IPS-18a (cell line): ENCODE results near the gene SYT14.

Experiments
- H3K27ac ChIP-seq: one replicate; pipeline ENCODE4 v1.5.1; 2013; ENCODE audit warnings: low read length
- H3K27me3 ChIP-seq: one replicate; pipeline ENCODE4 v1.6.1; 2013; ENCODE audit warnings: mild to moderate bottlenecking, low read length; ENCODE audit not compliant: control insufficient read depth, insufficient read depth
- H3K36me3 ChIP-seq: one replicate; pipeline ENCODE4 v1.6.1; 2013; ENCODE audit warnings: low read depth, low read length; ENCODE audit not compliant: control insufficient read depth
- H3K4me1 ChIP-seq: one replicate; pipeline ENCODE4 v1.6.1; 2013; ENCODE audit warnings: low read depth, low read length; ENCODE audit not compliant: control insufficient read depth
- H3K4me3 ChIP-seq: one replicate; pipeline ENCODE4 v1.5.1; 2013; ENCODE audit warnings: low read length
- H3K9ac ChIP-seq: one replicate; pipeline ENCODE4 v1.6.1; 2013; ENCODE audit warnings: mild to moderate bottlenecking, low read length, moderate library complexity
- H3K9me3 ChIP-seq: one replicate; pipeline ENCODE4 v1.6.1; 2013; ENCODE audit warnings: low read depth, low read length; ENCODE audit not compliant: control insufficient read depth

The SYT14 gene

GRCh38 chr1:210123383-210123782 lies 185.4 kb downstream of the SYT14 start:
- no peak overlapping the region for H3K27ac ChIP-seq
- H3K9me3 ChIP-seq, result no peaks in the 10 kb centered on the region
- no peaks in the 10 kb centered on the region for H3K36me3 ChIP-seq
- H3K4me1 ChIP-seq, result peaks cover 4% of the 10 kb centered on the region
- H3K4me3 ChIP-seq, result no peak overlapping the region
- no peaks in the 10 kb centered on the region for H3K27me3 ChIP-seq
- H3K9ac ChIP-seq, result no peak overlapping the region

- no peak overlapping the region for H3K9ac ChIP-seq
- no peak overlapping the region for H3K27ac ChIP-seq
- no peaks in the 10 kb centered on the region for H3K36me3 ChIP-seq
- H3K4me1 ChIP-seq, result peaks cover 4% of the 10 kb centered on the region
- no peak overlapping the region for H3K4me3 ChIP-seq
- no peaks in the 10 kb centered on the region for H3K9me3 ChIP-seq
- no peaks in the 10 kb centered on the region for H3K27me3 ChIP-seq
These were observed 186.0 kb downstream of the SYT14 start for GRCh38 chr1:210123924-210124589.

DNA sequence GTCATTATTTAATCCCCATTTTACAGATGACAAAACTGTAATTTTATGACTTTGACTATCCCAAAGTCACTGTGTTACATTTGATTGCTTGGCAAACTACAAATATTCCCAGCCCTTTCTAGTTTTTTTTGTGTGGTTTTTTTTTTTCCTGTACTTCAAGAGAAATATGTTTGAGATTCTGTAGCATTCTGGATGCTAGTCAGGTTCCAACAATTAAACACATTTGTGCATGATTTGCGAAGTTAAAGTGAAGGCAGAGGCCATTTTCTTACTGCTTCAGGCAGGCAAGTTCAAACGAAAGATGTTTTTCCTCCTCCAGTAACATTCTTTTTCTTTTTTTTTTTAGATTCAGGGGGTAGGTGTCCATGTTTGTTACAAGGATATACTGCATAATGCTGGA lies 186.7 kb downstream of the SYT14 start:
- Histone ChIP-seq H3K27me3 (no peaks in the 10 kb centered on the region), H3K9ac (no peak overlapping the region), H3K4me1 (peaks cover 4% of the 10 kb centered on the region), H3K4me3 (no peak overlapping the region), H3K36me3 (no peaks in the 10 kb centered on the region), H3K27ac (no peak overlapping the region), H3K9me3 (no peaks in the 10 kb centered on the region)

- Histone ChIP-seq H3K9ac (no peak overlapping the region), H3K4me3 (no peak overlapping the region), H3K36me3 (no peaks in the 10 kb centered on the region), H3K9me3 (no peaks in the 10 kb centered on the region), H3K27me3 (no peaks in the 10 kb centered on the region), H3K4me1 (peaks cover 4% of the 10 kb centered on the region), H3K27ac (no peak overlapping the region)
These were observed 187.1 kb downstream of the SYT14 start for GRCh38 chr1:210125143-210125542.

DNA sequence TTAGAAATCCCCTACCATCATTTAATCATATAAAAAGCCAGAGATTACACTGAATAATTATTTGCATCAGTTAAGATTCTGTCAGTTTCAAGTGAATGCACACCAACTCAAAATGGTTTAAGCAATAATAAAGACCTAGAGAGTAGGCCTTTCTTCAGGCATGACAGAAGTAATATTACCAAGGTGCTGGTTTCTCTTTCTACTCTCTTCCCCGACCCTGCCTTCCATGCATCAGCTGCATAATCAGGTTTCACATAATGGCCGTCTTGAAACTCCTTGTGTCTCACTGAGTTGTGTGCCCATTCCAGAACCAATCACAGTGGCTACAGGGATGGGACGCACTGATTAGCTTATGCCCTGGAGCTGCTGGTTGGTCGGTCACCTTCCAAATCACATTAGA lies 191.1 kb downstream of the SYT14 start:
- no peak overlapping the region for H3K27ac ChIP-seq
- no peak overlapping the region for H3K4me3 ChIP-seq
- no peaks in the 10 kb centered on the region for H3K4me1 ChIP-seq
- H3K27me3 ChIP-seq, result no peaks in the 10 kb centered on the region
- H3K9ac ChIP-seq, result no peak overlapping the region
- no peaks in the 10 kb centered on the region for H3K9me3 ChIP-seq
- no peaks in the 10 kb centered on the region for H3K36me3 ChIP-seq

GRCh38 chr1:210129759-210130158 lies 191.7 kb downstream of the SYT14 start:
- H3K9me3 ChIP-seq, result no peaks in the 10 kb centered on the region
- H3K27me3 ChIP-seq, result no peaks in the 10 kb centered on the region
- no peaks in the 10 kb centered on the region for H3K4me1 ChIP-seq
- no peak overlapping the region for H3K9ac ChIP-seq
- no peak overlapping the region for H3K4me3 ChIP-seq
- no peaks in the 10 kb centered on the region for H3K36me3 ChIP-seq
- no peak overlapping the region for H3K27ac ChIP-seq

DNA sequence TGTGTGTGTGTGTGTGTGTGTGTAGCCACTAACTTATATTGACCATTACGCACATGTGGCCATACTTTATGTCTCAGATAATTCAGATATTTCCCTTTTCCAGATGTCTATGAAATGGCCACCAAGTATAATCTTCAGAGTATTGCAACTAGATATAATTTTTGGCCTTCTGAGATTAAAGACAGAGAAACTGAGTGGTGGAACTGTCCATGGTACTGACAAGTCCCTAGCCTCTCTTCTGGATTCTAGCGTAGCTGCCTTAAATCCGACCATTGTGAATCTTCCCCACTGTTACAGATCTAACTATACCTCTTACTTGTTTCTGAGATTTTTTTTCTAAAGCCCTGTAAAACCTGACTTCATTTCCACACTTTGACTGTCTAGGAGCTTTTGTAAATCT lies 194.6 kb downstream of the SYT14 start:
- no peak overlapping the region for H3K27ac ChIP-seq
- no peaks in the 10 kb centered on the region for H3K4me1 ChIP-seq
- no peaks in the 10 kb centered on the region for H3K36me3 ChIP-seq
- H3K9ac ChIP-seq, result no peak overlapping the region
- H3K9me3 ChIP-seq, result no peaks in the 10 kb centered on the region
- no peaks in the 10 kb centered on the region for H3K27me3 ChIP-seq
- H3K4me3 ChIP-seq, result no peak overlapping the region

DNA sequence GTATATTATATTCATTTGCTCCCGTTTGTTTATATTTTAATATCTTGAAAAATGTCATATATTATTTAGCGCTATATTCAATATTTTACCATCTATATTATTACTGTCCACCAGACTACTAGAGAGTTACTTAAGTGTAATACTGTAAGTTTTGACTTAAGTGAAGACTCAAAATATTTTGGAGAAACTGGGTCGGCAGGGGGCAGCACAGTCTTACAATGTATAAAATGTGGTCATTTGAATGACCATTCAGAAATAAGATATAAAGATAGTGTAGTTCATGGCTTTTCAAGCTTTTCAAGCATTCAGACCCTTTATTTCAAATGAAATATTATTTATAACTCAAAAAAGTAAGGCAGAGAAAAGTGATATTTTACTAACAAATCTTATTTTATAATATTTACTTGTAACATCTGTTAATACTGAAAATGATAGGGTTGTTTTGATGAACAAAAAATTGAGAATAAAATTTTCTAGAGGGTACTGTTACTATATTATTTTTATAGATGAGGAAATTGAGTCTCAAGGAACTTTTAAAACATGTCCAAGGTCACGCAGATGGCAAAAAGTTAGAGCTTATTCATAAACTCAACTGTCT lies 205.5 kb downstream of the SYT14 start:
- Histone ChIP-seq H3K4me1 (no peaks in the 10 kb centered on the region), H3K27ac (no peak overlapping the region), H3K27me3 (no peaks in the 10 kb centered on the region), H3K36me3 (no peaks in the 10 kb centered on the region), H3K9ac (no peak overlapping the region), H3K4me3 (no peak overlapping the region), H3K9me3 (no peaks in the 10 kb centered on the region)

DNA sequence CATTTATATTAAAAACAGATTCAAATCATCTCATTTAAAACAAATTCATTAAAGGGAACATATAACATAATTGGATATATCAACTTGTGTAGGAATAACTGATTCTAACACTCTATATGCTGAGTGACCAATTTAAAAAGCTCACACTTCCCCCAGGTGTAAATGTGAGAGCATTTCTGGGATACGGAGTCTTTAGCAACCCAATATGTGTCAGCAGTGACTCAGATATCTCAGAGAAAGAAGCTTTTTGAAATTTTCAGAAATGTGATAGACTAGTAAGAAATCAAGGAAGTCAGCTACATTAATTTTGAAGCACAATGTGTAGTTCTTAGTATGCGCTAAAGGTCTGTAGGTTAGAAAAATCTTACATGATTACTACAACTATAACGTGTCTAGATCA lies 206.7 kb downstream of the SYT14 start:
- Histone ChIP-seq H3K4me3 (no peak overlapping the region), H3K36me3 (no peaks in the 10 kb centered on the region), H3K9me3 (no peaks in the 10 kb centered on the region), H3K9ac (no peak overlapping the region), H3K27ac (no peak overlapping the region), H3K4me1 (no peaks in the 10 kb centered on the region), H3K27me3 (no peaks in the 10 kb centered on the region)

DNA sequence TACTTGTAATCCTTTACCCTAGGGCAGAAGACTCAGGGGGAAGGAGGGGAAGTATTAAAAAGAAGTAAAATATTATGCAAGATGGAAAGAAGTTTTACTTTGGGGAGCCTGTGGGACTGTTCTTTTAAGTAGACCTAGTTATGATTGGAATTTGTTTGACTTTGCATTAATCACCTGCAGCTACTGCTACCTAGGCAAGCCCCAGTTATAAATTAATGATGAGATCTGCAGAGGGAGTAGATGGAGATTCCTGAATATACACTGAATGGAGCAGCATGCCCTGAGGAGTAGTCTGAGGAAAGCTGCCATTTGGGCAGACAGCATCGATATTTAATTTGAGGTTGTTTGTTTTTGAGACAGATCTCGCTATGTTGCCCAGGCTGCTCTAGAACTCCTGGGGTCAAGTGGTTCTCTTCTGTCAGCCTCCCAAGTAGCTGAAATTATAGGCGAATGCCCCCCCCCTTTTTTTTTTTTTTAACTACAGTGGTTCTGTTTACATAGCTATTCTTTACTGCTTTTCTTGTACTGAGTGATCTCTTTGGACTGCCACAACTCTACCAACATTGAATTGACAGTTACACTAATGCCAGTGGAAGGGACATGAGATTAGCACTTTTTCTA lies 213.1 kb downstream of the SYT14 start:
- H3K27me3 ChIP-seq, result no peaks in the 10 kb centered on the region
- no peak overlapping the region for H3K4me3 ChIP-seq
- no peak overlapping the region for H3K27ac ChIP-seq
- no peak overlapping the region for H3K9ac ChIP-seq
- no peaks in the 10 kb centered on the region for H3K9me3 ChIP-seq
- H3K36me3 ChIP-seq, result no peaks in the 10 kb centered on the region
- H3K4me1 ChIP-seq, result no peaks in the 10 kb centered on the region

DNA sequence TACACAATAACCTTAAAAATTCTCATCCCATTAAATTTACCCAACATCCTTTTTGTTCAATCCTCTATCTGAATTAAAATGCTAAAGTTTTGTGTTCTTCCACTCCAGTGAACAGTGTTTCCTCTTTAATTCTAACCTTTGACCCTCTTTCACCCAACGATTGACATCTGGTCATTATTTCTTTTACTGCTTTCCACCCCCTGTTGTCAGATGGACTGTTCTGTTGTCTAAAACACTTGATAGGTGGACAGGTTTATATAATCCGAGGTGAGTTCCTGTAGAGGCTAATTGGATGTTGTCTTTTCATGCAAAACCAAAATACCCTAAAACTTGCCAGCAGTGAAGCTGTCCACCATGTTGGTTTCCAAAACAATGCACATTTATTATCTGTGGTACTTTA lies 221.2 kb downstream of the SYT14 start:
- Histone ChIP-seq H3K4me1 (no peaks in the 10 kb centered on the region), H3K36me3 (no peaks in the 10 kb centered on the region), H3K27ac (no peak overlapping the region), H3K4me3 (no peak overlapping the region), H3K9me3 (no peaks in the 10 kb centered on the region), H3K9ac (no peak overlapping the region), H3K27me3 (no peaks in the 10 kb centered on the region)

DNA sequence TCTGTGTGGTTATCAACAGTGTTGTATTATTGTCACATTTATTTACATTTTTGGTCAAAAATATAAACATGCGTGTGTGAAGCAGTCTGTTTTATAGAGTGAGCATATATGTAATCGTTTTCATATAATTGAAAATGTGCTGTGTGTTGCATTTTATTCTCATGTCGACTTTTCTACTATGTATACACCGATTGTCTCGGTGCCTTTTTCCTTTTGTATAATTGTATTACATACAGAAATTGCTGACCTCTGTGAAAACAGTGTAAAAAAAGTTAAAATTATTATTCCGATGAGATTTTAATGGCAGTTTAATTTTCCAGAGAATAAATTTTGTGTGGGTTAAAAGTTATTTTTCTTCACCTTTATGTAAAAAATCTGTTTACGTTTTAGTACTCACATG lies 232.2 kb downstream of the SYT14 start:
- no peak overlapping the region for H3K4me3 ChIP-seq

More for the DNA sequence above, 232.2 kb downstream of the SYT14 start:
- Histone ChIP-seq H3K36me3 (no peaks in the 10 kb centered on the region), H3K9me3 (no peaks in the 10 kb centered on the region), H3K4me1 (peaks cover 5% of the 10 kb centered on the region), H3K27me3 (no peaks in the 10 kb centered on the region), H3K27ac (no peak overlapping the region), H3K9ac (no peak overlapping the region)
